Muscle layer of colon (tissue), 2 donors: ENCODE results near the gene ELOF1.
"Not testable (repeated sequence)": the region's sequence is repeated elsewhere in the genome, so short reads cannot be mapped to it uniquely, and the experiment has no call there.

Experiments used
- H3K27ac ChIP-seq: one replicate; pipeline ENCODE4 v1.7.0; 2013; ENCODE audit warnings: low read depth, mild to moderate bottlenecking, low read length, moderate library complexity
- H3K27me3 ChIP-seq, 2 donors: one replicate each; pipeline ENCODE4 v1.7.0; 2013; ENCODE audit warnings: low read length in 2 of 2, mild to moderate bottlenecking in 2 of 2; ENCODE audit not compliant: insufficient read depth in 2 of 2, control insufficient read depth in 1 of 2
- H3K36me3 ChIP-seq: one replicate; pipeline ENCODE4 v1.7.0; 2013; ENCODE audit warnings: mild to moderate bottlenecking, low read length; ENCODE audit not compliant: insufficient read depth
- H3K4me1 ChIP-seq: one replicate; pipeline ENCODE4 v1.7.0; 2013; ENCODE audit warnings: mild to moderate bottlenecking, low read length; ENCODE audit not compliant: insufficient read depth
- H3K4me3 ChIP-seq, 2 donors: one replicate each; pipeline ENCODE4 v1.7.0; 2013; ENCODE audit warnings: low read length in 2 of 2, low read depth in 1 of 2, mild to moderate bottlenecking in 1 of 2, moderate library complexity in 1 of 2
- H3K9ac ChIP-seq: one replicate; pipeline ENCODE4 v1.7.0; 2013; ENCODE audit warnings: low read length
- H3K9me3 ChIP-seq: one replicate; pipeline ENCODE4 v1.7.0; 2013; ENCODE audit warnings: mild to moderate bottlenecking, low read length
- donor health status: abdominal sarcoma.
- donor health status: Adenocarcinoma of cecum.

Gene ELOF1

DNA sequence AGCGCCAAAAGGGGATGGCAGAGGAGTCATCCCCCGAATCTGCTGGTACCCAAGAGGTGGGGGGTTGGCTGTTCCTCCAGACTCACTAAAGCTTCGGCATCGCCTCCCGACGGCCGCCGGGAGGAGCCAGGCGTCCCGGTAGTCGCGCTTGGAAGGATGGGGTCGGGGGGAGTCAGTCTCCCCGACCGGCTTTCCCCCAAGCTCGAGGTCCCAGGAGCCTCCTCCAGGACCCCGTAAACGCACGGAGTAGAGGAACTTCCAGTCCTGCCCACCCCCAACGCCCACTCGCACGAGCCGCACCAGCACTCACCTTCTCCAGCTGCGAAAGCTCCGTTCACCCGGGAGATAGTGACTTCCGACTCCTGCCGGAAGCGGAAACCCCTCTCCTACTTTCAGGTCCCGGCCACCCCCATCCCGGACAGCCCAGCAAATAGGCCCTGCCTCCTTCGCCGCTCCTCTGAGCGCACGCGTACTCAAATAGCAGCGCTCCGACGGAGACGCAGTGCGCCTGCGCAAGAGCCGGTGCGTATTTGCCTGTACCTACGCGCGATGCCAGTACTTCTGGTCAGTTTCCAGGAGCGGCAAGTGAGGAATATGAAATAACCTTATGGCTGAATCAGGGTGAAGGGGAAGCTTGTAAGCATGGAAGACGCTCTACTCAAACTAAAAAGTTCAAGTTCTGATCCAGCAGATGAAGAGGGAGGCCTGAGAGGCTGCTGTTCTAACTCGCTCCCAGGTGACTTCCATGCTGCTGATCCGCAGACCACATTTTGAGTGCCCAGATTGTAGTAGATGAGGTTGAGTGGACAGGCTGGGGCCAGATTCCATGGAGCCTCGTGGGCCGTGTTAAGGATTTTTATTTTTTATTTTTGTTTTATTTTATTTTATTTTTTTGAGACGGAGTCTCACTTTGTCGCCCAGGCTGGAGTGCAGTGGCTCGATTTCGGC, at the start of gene ELOF1:
ELOF1 (minus strand) TSS at position 350 of the 948 bp plus-strand sequence. CDS start 4,883 bp downstream, outside the sequence.
- H3K9ac ChIP-seq: peak within 1 kb of the TSS; percentile 81
- H3K4me3 ChIP-seq: peak within 1 kb of the TSS; percentile 94 to 98
- peaks cover 23% of the 10 kb centered on the region for H3K4me1 ChIP-seq
- no peaks in the 10 kb centered on the region for H3K9me3 ChIP-seq
- no peaks in the 10 kb centered on the region for H3K27me3 ChIP-seq
- peaks cover 10% of the 10 kb centered on the region for H3K36me3 ChIP-seq
- peak within 1 kb of the TSS; percentile 20 for H3K27ac ChIP-seq

DNA sequence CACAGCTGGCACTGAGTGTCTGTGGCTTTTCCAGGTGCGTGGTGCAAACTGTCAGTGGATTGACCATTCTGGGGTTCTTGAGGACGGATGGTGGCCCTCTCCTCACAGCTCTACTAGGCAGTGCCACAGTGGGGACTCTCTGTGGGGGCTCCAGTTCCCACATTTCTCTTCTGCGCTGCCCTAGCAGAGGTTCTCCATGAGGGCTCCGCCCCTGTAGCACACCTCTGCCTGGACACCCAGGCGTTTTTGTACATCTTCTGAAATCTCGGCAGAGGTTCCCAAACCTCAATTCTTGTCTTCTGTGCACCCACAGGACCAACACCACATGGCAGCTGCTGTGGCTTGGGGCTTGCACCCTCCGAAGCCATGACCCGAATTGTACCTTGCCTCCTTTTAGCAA, 47.5 kb upstream of the ELOF1 start:
- no peaks in the 10 kb centered on the region for H3K4me1 ChIP-seq
- H3K9ac ChIP-seq: no peak overlapping the region
- no peaks in the 10 kb centered on the region for H3K9me3 ChIP-seq
- H3K27me3 ChIP-seq: no peaks in the 10 kb centered on the region
- peaks cover 10% of the 10 kb centered on the region for H3K36me3 ChIP-seq
- H3K27ac ChIP-seq: no peak overlapping the region
- no peak overlapping the region for H3K4me3 ChIP-seq

DNA sequence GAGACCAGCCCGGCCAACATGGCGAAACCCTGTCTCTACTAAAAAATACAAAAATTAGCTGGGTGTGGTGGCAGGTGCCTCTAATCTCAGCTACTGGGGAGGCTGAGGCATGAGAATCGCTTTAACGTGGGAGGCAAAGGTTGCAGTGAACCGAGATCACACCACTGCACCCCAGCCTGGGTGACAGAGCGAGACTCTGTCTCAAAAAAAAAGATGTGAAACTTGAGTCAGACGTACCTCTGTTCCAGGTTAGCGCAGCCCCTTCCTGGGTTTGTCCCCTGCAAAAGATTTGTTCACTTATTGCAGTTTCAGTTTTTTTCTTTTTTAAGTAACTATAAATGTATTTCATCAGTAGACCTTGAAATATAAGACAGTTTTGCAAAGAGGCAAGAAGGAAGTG, 40.7 kb upstream of the ELOF1 start:
- not testable (repeated sequence) for H3K9me3 ChIP-seq, H3K9ac ChIP-seq, H3K27me3 ChIP-seq, H3K27ac ChIP-seq, H3K4me3 ChIP-seq
- Histone ChIP-seq H3K36me3 (peaks cover 19% of the 10 kb centered on the region), H3K4me1 (peaks cover 11% of the 10 kb centered on the region)

DNA sequence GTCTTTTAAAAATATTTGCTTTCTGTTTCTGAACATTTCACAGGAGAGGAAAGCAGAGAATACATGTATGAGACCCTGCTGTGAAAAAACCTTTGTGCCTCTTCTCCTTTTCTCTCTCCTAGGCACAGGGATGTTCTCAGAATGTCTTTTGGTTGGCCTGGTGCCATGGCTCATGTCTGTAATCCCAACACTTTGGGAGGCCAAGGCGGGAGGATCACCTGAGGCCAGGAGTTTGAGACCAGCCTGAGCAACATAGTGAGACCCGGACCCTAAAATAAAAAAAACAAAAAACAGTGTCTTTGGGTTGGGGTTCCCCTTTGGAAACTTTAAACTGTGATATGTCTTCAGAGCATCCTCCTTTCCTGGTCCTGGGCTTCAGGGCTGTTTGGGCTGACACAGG, 39.7 kb upstream of the ELOF1 start:
- Histone ChIP-seq H3K36me3 (peaks cover 9% of the 10 kb centered on the region), H3K27me3 (no peaks in the 10 kb centered on the region), H3K27ac (no peak overlapping the region), H3K9ac (no peak overlapping the region), H3K4me3 (no peak overlapping the region), H3K9me3 (no peaks in the 10 kb centered on the region), H3K4me1 (peaks cover 11% of the 10 kb centered on the region)

DNA sequence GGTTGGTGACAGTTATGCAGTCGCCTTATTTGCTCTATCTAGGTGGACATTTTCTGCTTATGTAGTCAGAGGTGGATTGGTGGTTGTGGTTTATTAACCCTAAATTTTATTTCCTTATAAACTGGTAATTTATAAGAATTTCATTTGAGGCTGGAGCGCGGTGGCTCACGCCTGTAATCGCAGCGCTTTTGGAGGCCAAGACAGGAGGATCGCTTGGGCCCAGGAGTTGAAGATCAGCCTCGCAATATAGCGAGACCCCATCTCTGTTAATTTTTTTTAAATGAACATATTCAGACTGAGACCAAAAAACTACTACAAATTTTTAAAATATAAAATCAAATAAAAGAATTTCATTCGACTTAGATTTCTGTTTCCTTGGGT, 39.1 kb upstream of the ELOF1 start:
- H3K4me1 ChIP-seq: peaks cover 11% of the 10 kb centered on the region
- peak overlapping the region; percentile 94 for H3K27ac ChIP-seq
- peak overlapping the region; percentile 81 to 98 for H3K4me3 ChIP-seq
- no peaks in the 10 kb centered on the region for H3K27me3 ChIP-seq
- peaks cover 9% of the 10 kb centered on the region for H3K36me3 ChIP-seq
- no peaks in the 10 kb centered on the region for H3K9me3 ChIP-seq
- H3K9ac ChIP-seq: peak overlapping the region; percentile 68

DNA sequence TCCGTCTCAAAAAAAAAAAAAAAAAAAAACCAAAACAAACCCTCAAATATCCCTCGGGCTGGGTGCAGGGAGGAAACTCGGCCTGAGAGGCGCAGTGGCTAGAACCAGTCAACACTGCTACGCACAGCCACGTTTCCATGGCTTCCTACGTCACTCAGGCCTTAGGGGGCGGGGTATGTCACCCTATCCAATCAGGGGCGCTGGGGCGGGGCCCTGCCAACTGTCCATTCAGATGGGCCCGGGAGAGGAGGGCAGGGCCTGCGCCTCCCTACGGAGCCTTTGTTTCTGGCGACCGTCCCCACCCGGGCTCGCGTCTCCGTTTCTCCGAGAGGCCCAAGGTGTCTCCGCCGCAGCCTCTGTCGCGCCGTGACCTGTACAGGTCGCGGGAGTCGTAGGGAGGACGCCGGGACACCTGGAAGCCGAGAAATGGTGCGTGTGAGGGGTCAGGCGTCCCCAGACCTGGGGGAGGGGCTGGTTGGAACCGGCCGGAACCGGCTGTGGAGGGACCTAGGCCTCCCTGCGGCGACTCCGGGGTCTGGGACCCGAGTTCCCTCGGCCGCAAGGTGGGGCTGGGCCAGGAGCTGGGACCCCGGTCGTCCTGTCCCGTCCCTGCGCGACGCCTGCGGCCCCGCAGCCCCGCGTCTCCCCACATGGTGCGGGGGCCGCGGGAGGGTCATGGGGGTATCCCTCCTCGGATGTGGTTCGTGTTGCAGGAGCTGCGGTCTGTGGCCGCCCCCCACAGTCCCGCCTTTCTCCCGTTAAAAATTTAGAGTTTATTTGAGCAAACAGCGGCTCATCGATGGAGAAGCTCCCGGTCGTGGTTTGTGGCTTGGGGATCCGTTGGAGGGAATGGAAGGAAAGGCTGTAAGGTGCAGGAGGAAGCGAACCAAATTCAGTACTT, 38.4 kb upstream of the ELOF1 start, which contains the start of gene ZNF627:
ZNF627 (plus strand) TSS at position 282 of the 901 bp plus-strand sequence; CDS start at position 427, 145 bp downstream.
- H3K4me3 ChIP-seq: peak within 1 kb of the TSS; percentile 81 to 98
- no peaks in the 10 kb centered on the region for H3K9me3 ChIP-seq
- H3K36me3 ChIP-seq: peaks cover 9% of the 10 kb centered on the region
- H3K4me1 ChIP-seq: peaks cover 11% of the 10 kb centered on the region
- peak within 1 kb of the TSS; percentile 68 for H3K9ac ChIP-seq
- peak within 1 kb of the TSS; percentile 94 for H3K27ac ChIP-seq
- no peaks in the 10 kb centered on the region for H3K27me3 ChIP-seq

DNA sequence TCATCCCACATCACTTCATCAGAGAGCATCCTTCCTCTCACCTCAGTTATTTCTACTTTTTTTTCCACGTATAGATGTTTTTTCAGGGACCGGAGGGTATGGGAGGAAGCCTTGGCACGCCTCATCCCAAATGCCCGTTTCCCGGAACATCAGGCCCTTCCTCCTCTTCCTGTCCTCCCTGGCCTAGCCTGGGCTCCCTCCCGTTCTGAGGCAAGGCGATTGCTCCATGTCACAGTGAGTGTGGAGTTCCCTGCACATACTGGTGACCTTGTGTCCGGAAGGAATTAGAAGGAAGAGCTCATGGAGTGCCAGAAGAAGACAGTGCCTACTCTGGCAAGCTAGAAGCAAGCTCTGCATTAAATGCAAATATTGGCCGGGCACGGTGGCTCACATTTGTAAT, 37.1 kb upstream of the ELOF1 start:
- H3K27ac ChIP-seq: no peak overlapping the region

DNA sequence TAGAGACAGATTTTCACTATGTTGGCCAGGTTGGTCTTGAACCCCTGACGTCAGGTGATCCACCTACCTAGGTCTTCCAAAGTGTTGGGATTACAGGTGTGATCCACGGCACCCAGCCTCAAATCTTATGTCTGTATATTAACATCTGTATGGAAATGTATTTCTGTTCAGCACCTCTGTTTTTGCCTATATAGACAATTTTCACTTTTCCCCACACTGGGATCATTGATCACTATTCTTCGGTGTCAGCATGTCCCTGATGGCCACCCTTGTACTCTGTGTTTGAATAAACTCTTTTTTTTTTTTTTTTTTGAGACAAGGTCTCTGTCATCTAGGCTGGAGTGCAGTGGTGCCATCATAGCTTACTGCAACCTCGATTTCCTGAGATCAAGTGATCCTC, 35.1 kb upstream of the ELOF1 start:
- Histone ChIP-seq H3K9ac (no peak overlapping the region), H3K4me3 (no peak overlapping the region), H3K27ac (no peak overlapping the region), H3K9me3 (no peaks in the 10 kb centered on the region), H3K36me3 (peaks cover 4% of the 10 kb centered on the region), H3K27me3 (no peaks in the 10 kb centered on the region), H3K4me1 (peaks cover 8% of the 10 kb centered on the region)

More for the DNA sequence above, 37.1 kb upstream of the ELOF1 start:
- no peak overlapping the region for H3K4me3 ChIP-seq
- no peak overlapping the region for H3K9ac ChIP-seq
- peaks cover 11% of the 10 kb centered on the region for H3K4me1 ChIP-seq
- H3K9me3 ChIP-seq: no peaks in the 10 kb centered on the region
- H3K27me3 ChIP-seq: no peaks in the 10 kb centered on the region
- H3K36me3 ChIP-seq: peaks cover 9% of the 10 kb centered on the region

DNA sequence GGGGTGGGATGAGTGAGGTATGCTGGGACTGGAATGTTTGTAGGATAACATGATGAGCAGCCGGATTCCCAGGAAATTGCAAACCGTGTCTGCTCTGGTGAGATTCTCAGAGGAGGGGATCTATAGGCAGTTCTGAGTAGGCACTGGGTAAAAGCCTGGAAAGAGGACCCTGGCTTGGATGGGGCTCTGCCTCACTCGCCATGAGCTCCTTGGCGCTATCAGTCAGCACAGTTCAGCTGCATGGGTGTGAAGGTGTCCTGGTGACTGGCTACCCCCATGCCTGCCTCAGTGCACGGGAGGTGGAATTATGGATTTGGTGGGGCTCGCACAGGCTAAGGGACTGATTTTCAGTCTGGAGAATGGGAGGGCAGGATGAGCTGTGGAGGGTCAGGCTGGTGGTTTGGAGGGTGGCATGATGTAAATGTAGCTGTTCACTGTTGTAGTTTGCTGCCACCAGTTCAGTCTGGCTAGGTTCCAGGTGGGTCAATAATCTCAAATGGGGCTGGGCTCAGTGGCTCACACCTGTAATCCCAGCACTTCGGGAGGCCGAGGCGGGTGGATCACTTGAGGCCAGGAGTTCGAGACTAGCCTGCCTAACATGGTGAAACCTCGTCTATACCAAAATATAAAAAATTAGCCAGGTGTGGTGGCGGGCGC, 29.1 kb upstream of the ELOF1 start:
- Histone ChIP-seq H3K9ac (no peak overlapping the region), H3K27ac (no peak overlapping the region), H3K27me3 (no peaks in the 10 kb centered on the region), H3K4me3 (peak overlapping the region in 1 of 2 donors; percentile 33), H3K36me3 (no peaks in the 10 kb centered on the region), H3K4me1 (no peaks in the 10 kb centered on the region), H3K9me3 (no peaks in the 10 kb centered on the region)

DNA sequence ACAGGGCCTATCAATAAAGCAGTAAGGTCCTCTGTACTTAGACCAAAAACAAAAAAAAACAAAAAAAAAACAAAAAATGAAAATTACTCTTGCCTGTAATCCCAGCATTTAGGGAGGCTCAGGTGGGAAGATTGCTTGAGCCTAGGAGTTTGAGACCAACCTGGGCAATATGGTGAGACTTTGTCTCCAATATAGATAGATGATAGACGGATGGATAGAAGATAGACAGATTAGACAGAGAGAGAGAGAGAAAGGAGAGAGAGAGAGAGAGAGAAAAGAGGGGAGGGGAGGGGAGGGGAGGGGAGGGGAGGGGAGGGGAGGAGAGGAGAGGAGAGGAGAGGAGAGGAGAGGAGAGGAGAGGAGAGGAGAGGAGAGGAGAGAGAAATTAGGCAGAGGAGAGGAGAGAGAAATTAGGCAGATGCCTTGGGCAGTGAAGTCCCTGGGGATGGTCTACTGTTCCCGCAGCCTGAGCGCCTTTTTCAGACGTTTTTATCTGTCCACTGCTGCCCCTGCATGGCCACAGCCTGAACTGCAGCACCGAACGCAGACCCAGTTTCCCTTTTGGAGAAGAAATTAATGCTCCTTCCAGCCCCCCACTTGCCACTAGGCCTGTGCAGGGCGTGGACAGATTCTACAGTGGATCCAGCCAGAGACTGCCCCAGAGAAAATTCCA, 28.4 kb upstream of the ELOF1 start:
- Histone ChIP-seq H3K9ac (no peak overlapping the region), H3K4me3 (peak overlapping the region in 1 of 2 donors; percentile 33), H3K36me3 (no peaks in the 10 kb centered on the region), H3K27me3 (no peaks in the 10 kb centered on the region), H3K27ac (no peak overlapping the region), H3K4me1 (no peaks in the 10 kb centered on the region), H3K9me3 (no peaks in the 10 kb centered on the region)
